ENCODE results near the gene FERD3L. TPM values are rescaled to one million over a fixed set of nuclear protein-coding genes. Genes with fewer than 3 reads are reported as not detected.

FERD3L gene
- total and polyA plus RNA-seq, 2 donors (not counting 1 experiment from before 2014, with no cell fraction given) = not detected

DNA sequence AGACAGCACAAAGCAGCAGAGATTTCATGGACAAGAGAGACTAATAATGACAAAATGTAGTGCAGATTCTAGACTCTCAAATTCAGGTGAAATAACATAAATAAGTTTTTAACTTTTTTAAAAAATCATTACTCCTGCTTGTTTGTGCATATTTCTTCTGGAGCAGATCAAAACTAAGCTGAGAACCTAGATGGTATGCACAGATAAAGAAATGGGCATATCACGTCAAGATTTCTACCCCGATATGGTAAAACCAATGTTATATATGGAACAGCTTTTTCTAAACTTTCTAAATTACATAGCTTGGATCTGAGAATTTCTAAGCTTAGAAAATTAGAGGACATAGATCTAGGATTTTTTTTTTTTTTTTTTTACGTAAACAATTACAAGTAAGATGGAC is 46.0 kb downstream of the FERD3L start:
- H3K4me2 ChIP-seq (ENCODE audit: extremely low read depth, insufficient read depth, low read length) = no peak overlapping the region
- H3K27ac ChIP-seq (ENCODE audit: insufficient read depth, low read length) = no peak overlapping the region
- H3K36me3 ChIP-seq (ENCODE audit: control insufficient read depth, insufficient read depth, low read length) = no peaks in the 10 kb centered on the region
- H3K9ac ChIP-seq (ENCODE audit: insufficient read depth, low read length) = no peak overlapping the region
- H2AFZ ChIP-seq (ENCODE audit: low read length) = no peak overlapping the region
- no peak overlapping the region for H3K4me3 ChIP-seq (replicated peaks in 1 of 4; ENCODE audit: control extremely low read depth in 1 of 4, insufficient read depth in 1 of 4, low read depth in 3 of 4, low read length in 4 of 4)
- no peaks in the 10 kb centered on the region for H3K27me3 ChIP-seq (ENCODE audit: control insufficient read depth, insufficient read depth, low read length)
- no peaks in the 10 kb centered on the region for H3K4me1 ChIP-seq (ENCODE audit: control insufficient read depth, extremely low read depth, insufficient read depth, low read length)
- H3K79me2 ChIP-seq (ENCODE audit: control insufficient read depth, insufficient read depth, low read length) = no peaks in the 10 kb centered on the region
- no peaks in the 10 kb centered on the region for H3K9me3 ChIP-seq (ENCODE audit: control insufficient read depth, insufficient read depth, low read depth, low read length)
- no peak for TF ChIP-seq CTCF (conservative IDR thresholded peaks at IDR 0.05 in 1 of 2, IDR thresholded peaks at IDR 0.05 in 1 of 2; ENCODE audit: low read depth in 1 of 2, low read length in 2 of 2)
- TF ChIP-seq EZH2 (IDR thresholded peaks at IDR 0.05; ENCODE audit: low read length, missing control alignments) = no peak
- H4K20me1 ChIP-seq (ENCODE audit: control insufficient read depth, extremely low read depth, insufficient read depth, low read length) = no peaks in the 10 kb centered on the region
- no peak for DNase-seq (ENCODE audit: low read depth in 2 of 2)

GRCh38 chr7:19098510-19098909 is 46.7 kb downstream of the FERD3L start:
- Histone ChIP-seq H3K9ac (ENCODE audit: insufficient read depth, low read length) (no peak overlapping the region), H4K20me1 (ENCODE audit: control insufficient read depth, extremely low read depth, insufficient read depth, low read length) (no peaks in the 10 kb centered on the region), H2AFZ (ENCODE audit: low read length) (no peak overlapping the region), H3K36me3 (ENCODE audit: control insufficient read depth, insufficient read depth, low read length) (no peaks in the 10 kb centered on the region), H3K4me2 (ENCODE audit: extremely low read depth, insufficient read depth, low read length) (no peak overlapping the region), H3K27me3 (ENCODE audit: control insufficient read depth, insufficient read depth, low read length) (no peaks in the 10 kb centered on the region), H3K79me2 (ENCODE audit: control insufficient read depth, insufficient read depth, low read length) (no peaks in the 10 kb centered on the region), H3K9me3 (ENCODE audit: control insufficient read depth, insufficient read depth, low read depth, low read length) (no peaks in the 10 kb centered on the region), H3K4me3 (replicated peaks in 1 of 4; ENCODE audit: control extremely low read depth in 1 of 4, insufficient read depth in 1 of 4, low read depth in 3 of 4, low read length in 4 of 4) (no peak overlapping the region), H3K4me1 (ENCODE audit: control insufficient read depth, extremely low read depth, insufficient read depth, low read length) (no peaks in the 10 kb centered on the region), H3K27ac (ENCODE audit: insufficient read depth, low read length) (no peak overlapping the region)
- no peak for DNase-seq (ENCODE audit: low read depth in 2 of 2)
- TF ChIP-seq CTCF (conservative IDR thresholded peaks at IDR 0.05 in 1 of 2, IDR thresholded peaks at IDR 0.05 in 1 of 2; ENCODE audit: low read depth in 1 of 2, low read length in 2 of 2) = no peak

GRCh38 chr7:19097165-19098055 is 47.8 kb downstream of the FERD3L start:
- H3K4me1 ChIP-seq (ENCODE audit: control insufficient read depth, extremely low read depth, insufficient read depth, low read length) = no peaks in the 10 kb centered on the region
- no peak overlapping the region for H3K4me2 ChIP-seq (ENCODE audit: extremely low read depth, insufficient read depth, low read length)
- no peak overlapping the region for H3K9ac ChIP-seq (ENCODE audit: insufficient read depth, low read length)

More at GRCh38 chr7:19097165-19098055, 47.8 kb downstream of the FERD3L start:
- TF ChIP-seq CTCF (conservative IDR thresholded peaks at IDR 0.05 in 1 of 2, IDR thresholded peaks at IDR 0.05 in 1 of 2; ENCODE audit: low read depth in 1 of 2, low read length in 2 of 2) (no peak), EZH2 (IDR thresholded peaks at IDR 0.05; ENCODE audit: low read length, missing control alignments) (no peak)
- Histone ChIP-seq H3K4me3 (replicated peaks in 1 of 4; ENCODE audit: control extremely low read depth in 1 of 4, insufficient read depth in 1 of 4, low read depth in 3 of 4, low read length in 4 of 4) (no peak overlapping the region), H3K9me3 (ENCODE audit: control insufficient read depth, insufficient read depth, low read depth, low read length) (no peaks in the 10 kb centered on the region), H3K36me3 (ENCODE audit: control insufficient read depth, insufficient read depth, low read length) (no peaks in the 10 kb centered on the region), H4K20me1 (ENCODE audit: control insufficient read depth, extremely low read depth, insufficient read depth, low read length) (no peaks in the 10 kb centered on the region), H3K27me3 (ENCODE audit: control insufficient read depth, insufficient read depth, low read length) (no peaks in the 10 kb centered on the region), H2AFZ (ENCODE audit: low read length) (no peak overlapping the region), H3K79me2 (ENCODE audit: control insufficient read depth, insufficient read depth, low read length) (no peaks in the 10 kb centered on the region), H3K27ac (ENCODE audit: insufficient read depth, low read length) (no peak overlapping the region)
- DNase-seq (ENCODE audit: low read depth in 2 of 2) = no peak

Measured in fibroblast of lung (primary cell).